ENCODE measurements around the gene ZC3H4.
"Not testable (repeated sequence)": the region's sequence is repeated elsewhere in the genome, so short reads cannot be mapped to it uniquely, and the experiment has no call there.

Gene ZC3H4

DNA sequence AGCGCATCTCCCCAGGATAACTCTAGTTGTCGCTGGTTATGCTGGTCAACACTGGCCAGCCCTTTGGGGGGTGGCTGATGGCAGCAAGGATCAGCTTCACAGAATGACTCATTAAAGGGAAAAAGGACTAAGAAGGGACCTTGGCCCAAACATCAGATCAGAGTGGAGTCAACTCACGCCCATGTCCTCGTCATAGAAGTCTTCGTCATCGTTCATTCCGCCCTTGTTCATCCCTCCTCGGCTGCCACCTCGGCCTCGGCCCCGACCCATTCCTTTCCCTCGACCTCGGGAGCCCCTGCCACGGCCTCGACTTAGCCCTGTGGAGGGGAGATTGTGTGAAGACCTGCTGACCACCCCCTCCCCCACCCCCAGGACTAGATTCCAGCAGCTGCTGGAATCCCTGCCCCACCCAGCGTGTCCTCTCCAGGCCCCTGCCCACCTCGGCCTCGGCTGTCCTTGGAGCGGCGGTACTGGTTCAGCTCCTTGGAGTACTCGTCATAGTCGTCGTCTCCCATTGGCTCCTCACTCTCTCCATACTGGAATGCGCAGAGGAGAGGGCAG is 28.6 kb downstream of the ZC3H4 start:
- no peak for DNase-seq (ENCODE audit: low spot score)

DNA sequence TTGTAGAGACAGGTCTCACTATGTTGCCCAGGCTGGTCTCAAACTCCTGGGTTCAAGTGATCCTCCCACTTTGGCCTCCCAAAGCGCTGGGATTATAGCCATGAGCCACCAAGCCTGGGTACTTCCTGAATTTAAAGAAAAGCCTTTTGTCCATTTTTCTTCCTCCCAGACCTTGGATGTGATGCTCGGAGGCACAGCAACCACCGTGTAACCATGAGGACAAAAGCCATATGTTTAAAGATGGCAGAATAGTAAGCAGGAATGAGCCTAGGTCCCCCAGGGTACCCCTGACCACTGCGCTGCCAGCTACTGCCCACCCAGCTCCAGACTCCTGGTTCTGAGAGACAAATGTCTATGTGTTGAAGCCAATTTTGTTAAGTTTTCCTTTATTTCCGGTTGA is 31.1 kb downstream of the ZC3H4 start:
- no peak for DNase-seq (ENCODE audit: low spot score)

DNA sequence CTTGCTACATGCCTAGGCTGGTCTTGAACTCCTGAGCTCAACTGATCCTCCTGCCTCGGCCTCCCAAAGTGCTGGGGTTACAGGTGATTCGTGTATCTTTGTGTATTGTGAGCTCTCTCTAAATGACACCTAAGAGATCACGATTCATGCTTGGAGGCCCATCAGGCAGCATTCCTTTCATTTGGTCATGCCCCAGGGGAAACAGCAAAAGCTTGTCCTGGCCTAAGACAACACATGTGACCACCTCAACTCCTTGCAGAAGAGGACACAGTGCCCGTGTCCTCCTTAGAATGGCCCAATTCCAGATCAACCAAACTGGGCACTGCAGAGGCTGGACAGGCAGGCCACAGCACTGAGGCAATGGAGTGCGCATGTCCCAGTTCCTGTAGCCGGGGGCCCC is 32.5 kb downstream of the ZC3H4 start:
- no peak for DNase-seq (ENCODE audit: low spot score)

DNA sequence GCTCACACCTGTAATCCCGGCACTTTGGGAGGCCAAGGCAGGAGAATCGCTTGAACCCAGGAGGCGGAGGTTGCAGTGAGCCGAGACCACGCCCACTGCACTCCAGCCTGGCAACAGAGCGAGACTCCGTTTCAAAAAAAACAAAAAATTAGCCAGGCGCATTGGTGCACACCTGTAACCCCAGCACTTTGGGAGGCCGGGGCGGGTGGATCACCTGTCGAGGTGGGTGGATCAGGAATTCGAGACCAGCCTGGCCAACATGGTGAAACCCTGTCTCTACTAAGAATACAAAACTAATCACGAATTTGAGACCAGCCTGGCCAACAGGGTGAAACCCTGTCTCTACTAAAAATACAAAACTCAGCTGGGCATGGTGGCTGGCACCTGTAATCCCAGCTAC is 35.2 kb downstream of the ZC3H4 start:
- DNase-seq (ENCODE audit: low spot score) = not testable (repeated sequence)

DNA sequence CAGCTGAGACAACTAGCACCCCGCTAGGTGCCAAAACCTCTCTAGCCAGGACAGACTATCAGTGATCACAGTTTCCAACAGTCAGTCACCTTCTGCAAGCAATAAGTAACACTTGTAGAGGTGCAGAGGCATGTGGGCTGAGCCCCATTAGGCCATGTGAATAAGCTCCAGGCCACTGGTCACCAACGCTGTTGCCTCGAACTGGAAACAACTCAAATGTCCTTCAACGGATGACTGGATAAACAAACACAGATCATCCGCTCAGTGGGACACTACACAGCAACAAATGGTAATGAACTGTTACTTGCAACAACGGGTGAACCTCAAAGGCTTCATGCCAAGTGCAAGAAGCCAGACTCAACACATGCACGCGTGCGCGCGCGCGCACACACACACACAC is 37.6 kb downstream of the ZC3H4 start:
- DNase-seq (ENCODE audit: low spot score) = no peak

DNA sequence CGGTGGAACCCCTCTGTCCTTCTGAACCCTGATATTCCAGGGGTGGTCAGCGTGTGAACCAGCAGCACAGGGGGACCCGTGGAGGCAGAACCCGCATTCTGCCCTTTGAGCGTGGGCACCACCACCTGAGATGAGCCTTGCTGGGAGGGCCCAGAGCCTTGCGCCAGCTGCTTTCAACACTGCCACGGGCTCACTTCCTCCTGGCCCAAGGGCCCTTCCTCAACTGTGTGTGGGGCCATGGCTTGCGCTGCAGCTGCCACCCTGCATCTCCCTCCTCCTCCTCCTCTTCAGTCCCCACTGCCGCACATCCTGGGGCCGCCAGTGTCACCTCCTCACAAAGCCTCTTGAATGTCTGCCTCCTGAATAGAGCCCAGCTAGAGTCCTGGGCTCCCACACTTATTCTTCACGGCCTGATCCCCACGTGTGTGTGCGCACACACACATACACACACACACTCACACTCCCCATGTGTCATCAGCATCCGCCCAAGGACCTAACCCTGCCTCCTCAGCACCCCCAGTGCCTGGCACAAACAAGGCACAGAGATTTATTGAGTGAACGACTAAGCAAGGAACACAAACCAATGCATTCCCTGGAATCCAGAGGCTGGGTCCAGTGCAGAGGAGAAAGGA is 38.3 kb downstream of the ZC3H4 start:
- DNase-seq (ENCODE audit: low spot score) = no peak

DNA sequence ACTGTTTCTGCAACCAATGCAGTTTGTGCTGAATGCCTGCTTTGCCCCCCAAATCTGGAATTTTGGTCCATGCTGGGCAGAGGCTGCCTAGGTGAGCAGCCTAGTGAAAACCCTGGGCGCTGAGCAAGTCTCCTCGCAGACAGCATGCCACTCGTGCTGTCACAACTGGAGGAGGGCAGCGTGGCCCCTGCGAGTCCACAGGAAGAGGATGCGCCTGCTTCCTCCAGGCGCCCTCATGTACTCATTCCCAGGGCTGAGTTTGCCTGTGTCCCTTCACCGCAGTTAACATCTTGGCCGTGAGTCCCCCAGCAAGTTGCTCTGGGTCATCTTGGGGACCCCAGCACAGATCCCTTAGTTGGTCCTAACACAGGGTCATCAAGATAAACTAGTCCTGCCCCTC is 39.0 kb downstream of the ZC3H4 start:
- DNase-seq (ENCODE audit: low spot score) = peak; percentile 44

DNA sequence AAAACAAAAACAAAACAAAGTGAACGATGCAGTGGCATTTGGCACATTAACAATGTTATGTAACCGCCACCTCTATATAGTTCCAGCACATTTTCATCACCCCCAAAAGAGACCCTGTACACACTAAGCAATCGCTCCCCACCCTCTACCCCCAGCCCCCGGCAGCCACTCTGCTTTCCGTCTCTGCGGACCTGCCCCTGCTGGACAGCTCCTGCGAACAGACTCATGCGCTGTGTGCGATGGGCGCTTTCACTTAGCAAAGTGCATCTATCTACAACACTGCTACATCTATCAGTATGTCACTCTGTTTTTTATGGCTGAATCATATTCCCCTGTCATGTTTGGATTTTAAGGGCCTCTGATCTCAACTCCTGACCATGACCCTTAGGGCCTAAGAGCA is 40.0 kb downstream of the ZC3H4 start:
- DNase-seq (ENCODE audit: low spot score) = no peak

DNA sequence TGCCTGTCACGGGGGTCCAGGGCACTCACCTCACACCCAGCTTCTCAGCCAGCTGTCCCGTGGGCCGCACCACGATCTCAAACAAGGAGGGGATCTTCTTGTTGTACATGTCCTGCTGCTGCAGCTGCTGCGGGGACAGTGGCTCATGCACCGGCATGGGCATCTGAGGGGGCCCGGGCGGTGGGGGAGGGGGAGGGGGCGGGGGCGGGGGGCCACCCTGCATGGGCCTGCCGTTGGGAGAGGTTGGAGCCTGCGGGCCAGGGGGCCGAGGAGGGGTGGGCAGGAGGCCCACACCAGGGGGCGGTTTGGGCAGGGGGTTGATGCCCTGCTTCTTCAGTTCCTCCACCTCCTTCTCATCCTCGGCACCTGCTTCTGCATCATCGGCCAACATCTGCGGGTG is 41.3 kb downstream of the ZC3H4 start:
- no peak for DNase-seq (ENCODE audit: low spot score)

DNA sequence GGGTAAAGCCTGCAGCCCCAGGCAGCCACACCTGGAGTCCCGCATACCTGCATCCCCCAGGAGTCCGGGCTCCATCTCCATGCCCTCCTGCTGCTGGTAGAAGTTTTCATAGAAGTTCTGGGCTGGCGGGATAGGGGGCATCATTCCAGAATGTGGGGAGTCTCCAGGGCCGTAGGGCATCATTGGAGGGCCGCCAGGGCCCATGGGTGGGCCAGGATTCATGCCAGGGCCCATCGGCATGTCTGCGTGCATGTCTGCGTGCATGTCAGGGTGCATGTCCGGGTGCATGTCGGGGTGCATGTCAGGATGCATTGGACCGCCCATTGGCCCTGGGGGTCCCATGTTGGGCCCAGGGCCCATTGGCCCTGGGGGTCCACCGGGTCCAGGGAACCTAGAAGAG is 41.8 kb downstream of the ZC3H4 start:
- DNase-seq (ENCODE audit: low spot score) = no peak

DNA sequence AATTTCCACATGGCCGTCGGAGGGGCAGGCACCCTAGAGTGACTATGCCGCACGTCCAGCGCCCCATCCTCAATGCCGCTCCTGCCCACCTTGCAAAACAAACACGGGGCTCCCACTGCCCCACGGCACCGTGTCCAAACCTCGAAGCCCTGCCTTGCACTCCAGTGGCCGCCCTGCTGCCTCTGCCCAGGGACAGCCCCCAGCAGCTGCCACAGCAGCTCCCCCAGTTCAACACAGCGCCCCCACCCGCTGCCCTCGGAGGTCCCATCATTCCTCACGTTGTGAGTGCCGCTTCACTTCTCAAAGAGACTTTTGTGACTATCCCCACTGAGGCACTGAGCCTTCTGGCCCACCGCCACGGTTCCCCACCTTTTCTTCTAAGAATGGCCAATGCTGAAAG is 42.8 kb downstream of the ZC3H4 start:
- DNase-seq (ENCODE audit: low spot score) = no peak

DNA sequence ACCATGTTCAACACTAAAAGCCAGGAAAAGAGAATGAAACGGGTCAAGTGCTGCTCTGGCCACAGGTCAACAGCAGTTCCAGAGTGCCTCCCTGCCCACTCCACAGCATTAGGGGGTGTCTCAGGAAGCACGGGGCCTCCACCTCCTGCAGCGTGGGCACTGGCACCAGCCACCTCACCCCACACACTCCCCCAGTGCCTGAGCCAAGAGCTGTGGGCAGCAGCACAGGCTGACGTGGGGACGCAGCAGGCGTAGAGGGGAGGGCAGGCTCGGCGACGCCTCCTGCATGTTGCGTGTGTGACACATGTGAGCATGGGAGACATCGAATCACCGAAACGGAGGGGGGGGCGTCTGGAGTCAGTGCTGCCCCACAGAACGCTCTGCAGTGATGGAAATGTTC is 43.8 kb downstream of the ZC3H4 start:
- no peak for DNase-seq (ENCODE audit: low spot score)

DNA sequence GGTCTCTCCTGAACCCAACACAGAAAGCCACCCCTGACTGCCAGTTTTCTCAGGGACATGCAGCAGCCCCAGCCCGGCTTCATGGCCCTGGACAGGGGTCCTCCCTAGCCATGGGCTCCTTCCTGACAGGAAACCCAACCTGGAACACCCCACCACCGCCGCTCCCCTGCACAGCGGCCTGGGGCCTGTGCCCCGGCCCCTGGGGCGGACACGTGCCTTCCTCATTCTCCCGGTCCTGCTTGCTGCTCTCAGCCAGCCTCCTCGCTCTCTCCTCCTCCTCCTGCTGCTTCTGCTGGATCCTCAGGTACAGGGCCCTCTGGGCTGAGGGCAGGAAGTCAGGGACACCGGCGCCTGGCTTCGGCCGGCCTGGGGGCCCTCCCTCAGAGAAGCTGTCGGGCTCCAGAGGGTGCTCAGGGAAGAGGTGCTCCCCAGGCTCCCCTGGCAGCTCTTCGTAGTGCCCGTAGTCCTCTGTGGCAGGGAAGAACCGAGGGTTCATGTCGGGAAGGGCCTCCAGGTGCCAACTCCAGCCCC is 44.6 kb downstream of the ZC3H4 start:
- DNase-seq (ENCODE audit: low spot score) = no peak

DNA sequence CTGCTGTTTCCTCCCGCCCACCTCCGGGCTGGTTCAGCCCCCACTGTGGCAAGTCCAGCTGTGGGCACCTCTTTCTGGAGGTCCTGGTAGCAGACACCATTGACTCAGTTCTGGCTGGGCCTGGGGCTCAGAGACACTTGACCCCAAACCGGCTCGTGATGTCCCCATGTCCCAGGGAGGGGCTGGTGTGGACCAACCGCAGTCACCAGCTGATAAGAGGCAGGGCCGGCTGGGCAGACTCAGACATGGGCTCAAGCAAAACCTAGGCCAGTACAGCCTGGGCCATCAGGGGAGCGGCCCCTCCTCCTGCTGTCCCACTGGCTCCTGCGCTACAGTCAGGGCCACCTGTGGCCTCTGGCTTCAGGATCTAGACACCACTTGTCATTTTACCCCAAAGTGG is 45.3 kb downstream of the ZC3H4 start:
- no peak for DNase-seq (ENCODE audit: low spot score)

DNA sequence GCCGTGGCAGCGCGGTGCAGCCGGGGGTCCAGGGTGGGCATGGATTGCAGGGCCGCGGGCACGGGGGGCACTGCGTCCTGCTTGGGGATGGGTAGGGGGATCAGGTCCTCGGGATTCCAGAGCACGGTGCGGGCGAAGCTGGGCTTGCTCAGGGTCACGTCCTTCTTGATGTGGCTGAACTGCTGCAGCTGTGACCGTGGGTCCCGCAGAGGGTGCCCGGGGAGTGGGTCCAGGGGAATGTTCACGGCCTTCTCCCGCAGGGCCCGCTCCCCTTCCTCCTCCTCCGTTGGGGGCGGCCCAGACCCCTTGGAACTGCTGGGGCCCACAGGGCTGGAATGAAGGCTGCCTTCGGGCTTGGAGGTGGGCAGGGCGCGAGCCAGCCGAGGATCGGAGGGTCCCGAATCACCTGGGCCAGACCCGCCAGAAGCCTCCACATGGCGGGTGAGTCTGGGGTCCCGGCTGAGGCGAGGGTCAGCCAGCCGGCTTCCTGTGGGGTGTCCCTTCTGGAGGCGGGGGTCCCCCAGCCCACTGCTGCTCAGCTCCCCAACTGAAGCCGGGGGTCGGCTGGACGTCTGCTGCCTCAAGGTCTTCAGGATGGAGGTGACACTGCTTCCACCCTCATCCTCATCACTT is 46.2 kb downstream of the ZC3H4 start:
- no peak for DNase-seq (ENCODE audit: low spot score)

DNA sequence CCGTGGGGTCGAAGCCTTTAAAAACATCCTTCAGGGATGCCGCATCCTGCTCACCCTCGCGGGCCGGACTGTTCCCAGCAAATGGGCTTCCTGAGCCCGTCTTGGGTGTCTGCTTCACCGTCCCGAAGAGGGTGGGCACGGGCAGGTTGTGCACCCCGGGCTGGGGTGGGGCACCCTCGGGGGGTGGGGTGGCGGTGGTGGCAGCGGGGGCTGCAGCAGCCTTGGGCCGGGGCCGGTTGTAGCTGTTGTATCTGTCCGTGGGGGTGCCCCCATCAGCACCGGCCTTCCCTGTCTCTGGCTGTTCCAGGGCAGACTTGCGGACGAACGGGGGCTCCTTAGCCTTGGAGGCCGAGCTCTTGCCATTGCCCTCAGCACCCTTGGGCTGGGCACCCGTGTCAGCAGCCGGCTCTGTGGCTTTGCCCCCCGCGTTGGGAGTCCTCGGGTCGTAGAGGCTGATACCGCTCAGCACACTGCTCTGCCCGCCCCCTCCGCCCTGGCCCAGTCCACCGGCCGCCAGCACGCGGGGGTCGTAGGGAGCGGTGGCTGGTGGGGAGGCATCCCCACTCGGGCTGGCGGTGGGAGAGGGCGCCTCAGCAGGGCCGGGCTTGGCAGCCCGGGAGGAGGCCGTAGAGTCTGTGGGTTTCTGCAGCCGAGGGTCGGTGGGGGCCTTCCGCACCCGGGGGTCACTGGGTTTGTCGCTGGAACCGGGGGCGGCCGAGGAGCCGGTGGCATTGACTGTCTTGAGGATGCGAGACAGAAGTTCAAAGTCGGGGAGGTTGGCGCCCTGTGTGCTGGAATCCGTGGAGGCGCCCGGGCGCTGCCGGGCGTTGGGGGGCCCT is 47.0 kb downstream of the ZC3H4 start:
- DNase-seq (ENCODE audit: low spot score) = no peak

DNA sequence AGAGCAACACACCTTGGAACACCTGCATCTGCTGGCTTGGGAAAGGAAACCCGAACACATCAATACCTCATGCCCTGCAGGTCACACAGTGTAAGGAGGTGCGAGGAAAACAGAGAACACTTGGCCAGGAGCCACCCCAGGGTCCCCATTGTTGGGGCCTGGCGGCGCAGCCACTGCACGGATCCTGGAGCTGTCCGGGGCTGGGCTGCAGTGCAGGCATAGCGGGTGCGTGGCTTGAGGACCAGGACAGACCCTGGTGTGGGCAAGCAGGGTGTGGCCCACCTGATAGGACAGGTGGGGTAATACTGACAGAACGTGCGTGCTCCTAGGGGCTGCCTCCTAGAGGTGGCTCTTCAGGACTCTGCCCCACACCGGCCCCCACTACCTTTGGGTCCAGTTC is 48.3 kb downstream of the ZC3H4 start:
- no peak for DNase-seq (ENCODE audit: low spot score)

DNA sequence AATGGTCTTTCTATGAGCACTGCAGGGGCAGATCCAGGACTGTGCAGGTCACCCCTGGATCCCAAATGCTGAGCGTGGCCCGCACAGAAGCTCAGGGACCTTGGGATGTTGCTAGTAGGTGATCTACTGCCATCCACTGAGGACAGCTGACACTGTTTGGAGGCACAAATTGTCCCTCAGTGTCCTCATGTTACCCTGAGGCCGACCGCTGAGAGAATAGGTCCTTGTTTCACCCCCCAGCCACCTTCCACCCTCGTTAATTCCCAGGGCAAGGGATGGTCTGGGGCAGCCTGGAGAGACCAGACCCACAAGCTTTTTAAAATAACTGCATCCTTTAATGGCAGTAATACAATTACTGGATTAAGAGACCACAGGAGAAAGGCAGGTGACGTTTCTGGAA is 49.7 kb downstream of the ZC3H4 start:
- DNase-seq (ENCODE audit: low spot score) = no peak

DNA sequence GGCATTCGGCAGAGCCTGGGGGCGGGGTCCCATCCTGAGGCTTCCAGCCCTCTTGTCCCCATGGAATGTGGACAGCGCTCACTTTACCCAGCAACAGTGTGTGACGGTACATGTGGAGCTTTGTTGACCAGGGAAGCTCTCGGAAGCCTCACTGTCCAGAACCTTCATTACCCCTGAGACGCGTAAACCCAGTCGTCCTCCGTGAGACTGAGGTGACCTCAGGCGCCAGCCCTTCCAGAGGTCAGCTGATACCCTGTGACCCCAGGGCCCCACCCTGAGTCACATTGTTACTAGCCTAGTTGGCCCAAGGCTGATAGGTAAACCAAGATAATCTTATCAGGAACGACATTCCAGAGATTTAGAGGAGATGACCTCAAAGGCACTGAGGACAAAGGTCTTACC is 55.0 kb downstream of the ZC3H4 start:
- no peak for DNase-seq (ENCODE audit: low spot score)

DNA sequence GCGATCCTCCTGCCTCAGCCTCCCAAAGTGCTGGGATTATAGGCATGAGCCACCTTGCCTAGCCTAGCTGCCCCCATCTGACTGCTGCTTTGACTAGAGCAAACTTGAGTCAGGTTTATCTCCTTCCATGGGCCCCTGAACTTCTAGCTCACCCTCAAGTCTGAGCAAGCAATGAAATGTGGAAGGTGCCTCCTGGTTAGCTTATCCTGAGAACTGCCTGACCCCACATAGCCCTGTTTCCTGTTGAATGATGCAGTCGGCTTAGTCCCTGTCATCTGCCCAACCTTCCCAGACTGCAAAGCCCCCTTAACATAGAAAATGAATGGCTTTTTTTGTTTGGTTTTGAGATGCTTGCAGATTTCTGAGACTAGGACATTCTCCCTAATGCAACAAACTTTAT is 56.2 kb downstream of the ZC3H4 start:
- DNase-seq (ENCODE audit: low spot score) = no peak

DNA sequence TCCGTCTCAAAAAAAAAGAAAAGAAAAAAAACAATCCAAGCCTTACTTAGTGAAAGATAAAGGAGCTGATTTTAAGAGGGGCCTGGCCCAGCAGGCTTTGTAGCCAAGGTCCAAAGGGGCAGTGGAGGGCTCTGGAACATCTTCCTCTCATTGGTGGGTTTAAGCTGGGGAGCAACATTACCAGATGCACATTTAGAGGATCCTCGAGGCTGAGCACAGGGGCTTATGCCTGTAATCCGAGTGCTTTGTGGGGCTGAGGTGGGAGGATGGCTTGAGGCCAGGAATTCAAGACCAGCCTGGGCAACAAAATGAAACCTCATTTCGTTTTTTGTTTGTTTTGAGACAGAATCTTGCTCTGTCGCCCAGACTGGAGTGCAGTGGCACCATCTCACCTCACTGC is 57.2 kb downstream of the ZC3H4 start:
- no peak for DNase-seq (ENCODE audit: low spot score)

DNA sequence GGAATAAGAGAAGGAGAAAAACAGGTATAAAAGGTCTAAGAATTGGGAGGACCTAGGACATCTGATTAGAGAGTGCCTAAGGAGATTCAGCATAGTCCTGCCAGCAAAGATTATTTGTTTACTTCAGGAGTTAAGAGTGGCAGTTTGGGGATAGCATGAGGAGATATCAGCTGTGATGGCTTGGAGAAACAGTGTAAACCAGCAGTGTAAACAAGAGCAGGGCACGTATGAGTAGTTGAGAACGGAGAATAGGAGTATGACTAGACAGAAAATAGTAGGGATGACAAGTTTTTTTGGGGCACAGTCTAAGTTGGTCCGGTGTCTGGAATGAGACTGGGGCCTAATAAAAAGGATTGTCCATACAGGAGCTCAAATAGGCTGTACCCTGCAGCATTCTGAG is 63.0 kb downstream of the ZC3H4 start:
- not testable (repeated sequence) for DNase-seq (ENCODE audit: low spot score)

DNA sequence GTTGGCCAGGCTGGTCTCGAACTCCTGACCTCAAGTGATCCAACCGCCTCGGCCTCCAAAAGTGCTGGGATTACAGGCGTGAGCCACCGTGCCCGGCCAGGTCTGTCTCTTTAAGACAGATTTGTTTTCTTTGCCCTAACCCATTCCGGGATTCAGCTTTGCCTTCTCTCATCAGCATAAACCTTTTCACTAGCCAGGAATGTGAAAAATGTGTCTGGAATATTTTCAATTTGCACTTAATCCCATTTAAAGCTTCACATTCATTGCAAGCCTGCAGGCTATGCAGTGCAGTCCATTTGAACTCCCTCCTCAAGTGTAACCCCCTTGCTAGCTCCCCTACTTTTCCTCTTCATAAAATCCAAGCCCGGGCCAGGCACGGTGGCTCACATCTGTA is 64.3 kb downstream of the ZC3H4 start:
- no peak for DNase-seq (ENCODE audit: low spot score)

All from kidney capillary endothelial cell (primary cell).